ENCODE data around the gene HIBCH.

Gene HIBCH

GRCh38 chr2:190202018-190202417 is 117.6 kb downstream of the HIBCH start:
- Mint-ChIP-seq H3K4me1 (peaks cover 10% of the 10 kb centered on the region), H3K4me3 (no peak overlapping the region), H3K27ac (no peak overlapping the region), H3K27me3 (ENCODE audit: low read depth) (no peaks in the 10 kb centered on the region), H3K9me3 (no peaks in the 10 kb centered on the region), H3K36me3 (ENCODE audit: low read depth) (peaks cover 40% of the 10 kb centered on the region)
- TF ChIP-seq CTCF (IDR thresholded peaks at IDR 0.05; ENCODE audit: unreplicated experiment in 3 of 3) = no peak

GRCh38 chr2:190200603-190201002 is 119.0 kb downstream of the HIBCH start:
- Mint-ChIP-seq H3K9me3 (no peaks in the 10 kb centered on the region), H3K36me3 (ENCODE audit: low read depth) (peaks cover 44% of the 10 kb centered on the region), H3K4me1 (peaks cover 12% of the 10 kb centered on the region)

GRCh38 chr2:190199530-190199929 is 120.1 kb downstream of the HIBCH start:
- H3K4me3 Mint-ChIP-seq = no peak overlapping the region
- H3K27ac Mint-ChIP-seq = peak overlapping the region in 1 of 3 experiments; percentile 77
- no peaks in the 10 kb centered on the region for H3K27me3 Mint-ChIP-seq (ENCODE audit: low read depth)
- TF ChIP-seq CTCF (IDR thresholded peaks at IDR 0.05; ENCODE audit: unreplicated experiment in 3 of 3) = no peak
- H3K4me1 Mint-ChIP-seq = peaks cover 14% of the 10 kb centered on the region
- H3K36me3 Mint-ChIP-seq (ENCODE audit: low read depth) = peaks cover 45% of the 10 kb centered on the region
- H3K9me3 Mint-ChIP-seq = no peaks in the 10 kb centered on the region

More at GRCh38 chr2:190200603-190201002, 119.0 kb downstream of the HIBCH start:
- Mint-ChIP-seq H3K27me3 (ENCODE audit: low read depth) (no peaks in the 10 kb centered on the region), H3K4me3 (no peak overlapping the region), H3K27ac (peak overlapping the region in 2 of 3 experiments; percentile 16 to 58)
- TF ChIP-seq CTCF (IDR thresholded peaks at IDR 0.05; ENCODE audit: unreplicated experiment in 3 of 3) = no peak

GRCh38 chr2:190199109-190199508 is 120.5 kb downstream of the HIBCH start:
- Mint-ChIP-seq H3K4me1 (peaks cover 14% of the 10 kb centered on the region), H3K4me3 (no peak overlapping the region), H3K27me3 (ENCODE audit: low read depth) (no peaks in the 10 kb centered on the region), H3K36me3 (ENCODE audit: low read depth) (peaks cover 41% of the 10 kb centered on the region), H3K9me3 (no peaks in the 10 kb centered on the region), H3K27ac (no peak overlapping the region)
- no peak for TF ChIP-seq CTCF (IDR thresholded peaks at IDR 0.05; ENCODE audit: unreplicated experiment in 3 of 3)

- no peaks in the 10 kb centered on the region for H3K27me3 Mint-ChIP-seq (ENCODE audit: low read depth)
- peaks cover 38% of the 10 kb centered on the region for H3K36me3 Mint-ChIP-seq (ENCODE audit: low read depth)
- no peak for TF ChIP-seq CTCF (IDR thresholded peaks at IDR 0.05; ENCODE audit: unreplicated experiment in 3 of 3)
- peaks cover 14% of the 10 kb centered on the region for H3K4me1 Mint-ChIP-seq
- H3K27ac Mint-ChIP-seq = peak overlapping the region in 1 of 3 experiments; percentile 24
- no peaks in the 10 kb centered on the region for H3K9me3 Mint-ChIP-seq
- H3K4me3 Mint-ChIP-seq = no peak overlapping the region
Measured at GRCh38 chr2:190197143-190197720, 122.4 kb downstream of the HIBCH start.

GRCh38 chr2:190190507-190191162 is 129.0 kb downstream of the HIBCH start:
- H3K27ac Mint-ChIP-seq = no peak overlapping the region
- H3K36me3 Mint-ChIP-seq (ENCODE audit: low read depth) = peaks cover 4% of the 10 kb centered on the region
- no peak overlapping the region for H3K4me3 Mint-ChIP-seq
- H3K9me3 Mint-ChIP-seq = no peaks in the 10 kb centered on the region
- no peaks in the 10 kb centered on the region for H3K27me3 Mint-ChIP-seq (ENCODE audit: low read depth)
- H3K4me1 Mint-ChIP-seq = peaks cover 12% of the 10 kb centered on the region
- TF ChIP-seq CTCF (IDR thresholded peaks at IDR 0.05; ENCODE audit: unreplicated experiment in 3 of 3) = no peak
